HepG2 (cell line): ENCODE data around the gene UBC. TPM values are rescaled to one million over a fixed set of nuclear protein-coding genes. Genes with fewer than 3 reads are reported as not detected.

Experiments
- CHCHD3 ChIP-seq: sonication (generic); formaldehyde crosslinking; IDR thresholded peaks from 2 replicates; pipeline ENCODE4 v1.8.0; 2022; ENCODE audit warnings: mild to moderate bottlenecking, missing genetic modification reagents, moderate library complexity
- E2F1 ChIP-seq: sonication (generic); formaldehyde crosslinking; IDR thresholded peaks from 2 replicates; pipeline ENCODE4 v1.5.0; 2020; ENCODE audit warnings: missing genetic modification reagents
- GATAD1 ChIP-seq: IDR thresholded peaks from 2 replicates; pipeline ENCODE4 v1.6.1; 2016; ENCODE audit warnings: missing genetic modification reagents, missing compliant biosample characterization
- GATAD2A ChIP-seq: IDR thresholded peaks from 2 replicates; pipeline ENCODE4 v1.6.1; 2016
- HMG20A ChIP-seq: IDR thresholded peaks from 2 replicates; pipeline ENCODE4 v1.6.1; 2016; ENCODE audit warnings: borderline replicate concordance
- HNF4G ChIP-seq, 2 experiments: sonication (generic) in 1 of 2; formaldehyde crosslinking in 1 of 2; IDR thresholded peaks; 2 replicates each; pipeline versions ENCODE4 v1.4.0 to v1.6.1; 2011 to 2020; ENCODE audit warnings: borderline replicate concordance in 2 of 2, low read depth in 2 of 2, mild to moderate bottlenecking in 2 of 2, low read length in 1 of 2, missing genetic modification reagents in 1 of 2, moderate library complexity in 1 of 2
- HNRNPK ChIP-seq: fragments of 200-400 bp; formaldehyde crosslinking; IDR thresholded peaks from 2 replicates; pipeline ENCODE4 v1.6.1; 2018; ENCODE audit warnings: low read length, low read depth, moderate library complexity, mild to moderate bottlenecking; ENCODE audit not compliant: poor library complexity, severe bottlenecking
- JUND ChIP-seq: sonication (generic); formaldehyde crosslinking; IDR thresholded peaks from 2 replicates; pipeline ENCODE4 v1.8.0; 2022; ENCODE audit warnings: mild to moderate bottlenecking, missing genetic modification reagents
- LCORL ChIP-seq, 2 experiments: fragments of 450-650 bp in 1 of 2; sonication (generic) in 1 of 2; formaldehyde crosslinking in 1 of 2; IDR thresholded peaks; 2 replicates each; pipeline versions ENCODE4 v1.5.0 to v1.6.1; 2017 to 2020; ENCODE audit warnings: antibody characterized with exemption in 1 of 2, missing genetic modification reagents in 1 of 2
- RARA ChIP-seq: IDR thresholded peaks from 2 replicates; pipeline ENCODE4 v1.6.1; 2016; ENCODE audit warnings: missing genetic modification reagents, missing compliant biosample characterization
- RBFOX2 ChIP-seq: fragments of 200-400 bp; formaldehyde crosslinking; IDR thresholded peaks from 2 replicates; pipeline ENCODE4 v1.6.1; 2017; ENCODE audit warnings: low read depth, mild to moderate bottlenecking, low read length
- RBM39 ChIP-seq: fragments of 200-400 bp; formaldehyde crosslinking; IDR thresholded peaks from one replicate; pipeline ENCODE4 v1.6.1; 2018; ENCODE audit warnings: antibody characterized with exemption, mild to moderate bottlenecking, low read depth, low read length; ENCODE audit not compliant: poor library complexity, severe bottlenecking
- REL ChIP-seq: sonication (generic); formaldehyde crosslinking; conservative IDR thresholded peaks from 2 replicates; pipeline ENCODE4 v1.8.0; 2022; ENCODE audit warnings: mild to moderate bottlenecking, missing genetic modification reagents, moderate library complexity
- RXRA ChIP-seq: sonication (generic); formaldehyde crosslinking; IDR thresholded peaks from 2 replicates; pipeline ENCODE4 v1.5.1; 2020; ENCODE audit warnings: missing genetic modification reagents
- SP5 ChIP-seq: IDR thresholded peaks from 2 replicates; pipeline ENCODE4 v1.6.1; 2016; ENCODE audit warnings: low read depth, borderline replicate concordance
- THAP11 ChIP-seq: IDR thresholded peaks from 2 replicates; pipeline ENCODE4 v1.6.1; 2016; ENCODE audit warnings: missing biosample characterization, missing genetic modification reagents
- USF2 ChIP-seq, 2 experiments: sonication (generic) in 1 of 2; formaldehyde crosslinking in 1 of 2; IDR thresholded peaks; 2 replicates each; pipeline versions ENCODE4 v1.5.1 to v1.6.1; 2011 to 2020; ENCODE audit warnings: borderline replicate concordance in 1 of 2, low read depth in 1 of 2, low read length in 1 of 2, mild to moderate bottlenecking in 1 of 2, missing genetic modification reagents in 1 of 2, moderate library complexity in 1 of 2
- YEATS4 ChIP-seq: sonication (generic); formaldehyde crosslinking; IDR thresholded peaks from 2 replicates; pipeline ENCODE4 v1.4.0; 2020; ENCODE audit warnings: missing genetic modification reagents, borderline replicate concordance
- ZBTB21 ChIP-seq: sonication (generic); formaldehyde crosslinking; IDR thresholded peaks from 2 replicates; pipeline ENCODE4 v1.4.0; 2020; ENCODE audit warnings: missing genetic modification reagents
- ZBTB39 ChIP-seq: sonication (generic); formaldehyde crosslinking; IDR thresholded peaks from 2 replicates; pipeline ENCODE4 v1.5.0; 2020; ENCODE audit warnings: missing genetic modification reagents
- ZNF263 ChIP-seq: sonication (generic); formaldehyde crosslinking; IDR thresholded peaks from 2 replicates; pipeline ENCODE4 v1.4.0; 2020; ENCODE audit warnings: missing genetic modification reagents
- ZNF530 ChIP-seq: sonication (generic); formaldehyde crosslinking; IDR thresholded peaks from 2 replicates; pipeline ENCODE4 v1.5.0; 2020; ENCODE audit warnings: low read depth, mild to moderate bottlenecking, missing genetic modification reagents
- ZNF766 ChIP-seq: sonication (generic); formaldehyde crosslinking; IDR thresholded peaks from 2 replicates; pipeline ENCODE4 v1.5.0; 2020; ENCODE audit warnings: missing genetic modification reagents, borderline replicate concordance
- ZSCAN9 ChIP-seq: IDR thresholded peaks from 2 replicates; pipeline ENCODE4 v1.6.1; 2016; ENCODE audit warnings: borderline replicate concordance
- polyA plus RNA-seq, 8 experiments: library from polyadenylated mRNA; depleted of rRNA in 3 of 8; stranded (reverse) in 7 of 8; unstranded in 1 of 8; fragments of >200 nt; fragmentation: Illumina TruSeq in 4 of 8; extraction: Trizol in 4 of 8; gene quantifications; 2 replicates each; pipeline versions ENCODE4 v1.2.1 to v1.2.3, GENCODE V29; 2011 to 2016; ENCODE audit warnings: low read depth in 4 of 8, missing spikeins in 1 of 8, mixed read lengths in 1 of 8; ENCODE audit not compliant: insufficient read depth in 1 of 8
- total RNA-seq, 5 experiments: library from RNA; depleted of rRNA; stranded (reverse); fragments of >200 nt; fragmentation: Illumina TruSeq; extraction: Trizol; gene quantifications; 2 replicates each; pipeline ENCODE4 v1.2.3, GENCODE V29; 2016; ENCODE audit warnings: low read depth in 1 of 5

The UBC gene
- total and polyA plus RNA-seq, 2 of the 13 experiments (the other 11 are each of a cell fraction or from before 2014, with no cell fraction given), result 805 to 1,432 TPM

- TF ChIP-seq HNF4G (IDR thresholded peaks at IDR 0.05; ENCODE audit: borderline replicate concordance, low read depth, low read length) (peak; percentile 71; the same call in 1 of the 2 replicates), HNF4G (CRISPR knock-in tag; IDR thresholded peaks at IDR 0.05; ENCODE audit: borderline replicate concordance, low read depth) (peak; percentile 63; the same call in 1 of the 2 replicates), SP5 (CRISPR knock-in tag) (peak; percentile 48; the same call in 1 of the 2 replicates), HNRNPK (peak; percentile 25), RXRA (CRISPR knock-in tag) (peak; percentile 34; the same call in 1 of the 2 replicates), REL (CRISPR knock-in tag) (no peak), ZBTB21 (CRISPR knock-in tag) (0 out of 2 replicates have a peak, but pooled peaks have one; percentile 34), ZSCAN9 (peak; percentile 35; the same call in 1 of the 2 replicates), ZNF263 (CRISPR knock-in tag) (peak; percentile 92), E2F1 (CRISPR knock-in tag) (peak; percentile 1; the same call in 1 of the 2 replicates), RBM39 (no peak), YEATS4 (CRISPR knock-in tag) (peak; percentile 24; the same call in 1 of the 2 replicates), ZNF530 (CRISPR knock-in tag) (no peak), ZNF766 (CRISPR knock-in tag) (peak; percentile 53; the same call in 1 of the 2 replicates), CHCHD3 (CRISPR knock-in tag) (no peak), RBFOX2 (peak; percentile 66), LCORL (IDR thresholded peaks at IDR 0.05) (no peak), LCORL (CRISPR knock-in tag; IDR thresholded peaks at IDR 0.05) (peak; percentile 87), GATAD1 (CRISPR knock-in tag) (0 out of 2 replicates have a peak, but pooled peaks have one; percentile 37), USF2 (IDR thresholded peaks at IDR 0.05; ENCODE audit: low read depth, low read length) (no peak), USF2 (CRISPR knock-in tag; IDR thresholded peaks at IDR 0.05; ENCODE audit: borderline replicate concordance) (no peak), HMG20A (CRISPR knock-in tag) (peak; percentile 35; the same call in 1 of the 2 replicates), THAP11 (CRISPR knock-in tag) (peak; percentile 57; the same call in 1 of the 2 replicates), GATAD2A (peak; percentile 64), ZBTB39 (no peak; the same call in 1 of the 2 replicates), JUND (CRISPR knock-in tag) (peak; percentile 95), RARA (CRISPR knock-in tag) (peak; percentile 64)
These were observed 2.1 kb upstream of the UBC start (continued) for GRCh38 chr12:124916374-124917134.
